Stimulated activated CD4-positive, alpha-beta T cell treated with anti-CD3 and anti-CD28 coated beads, Interleukin-1b, Interleukin-23, amount 100 ng/mL, for 1 hour (primary cell): ENCODE results near the gene B4GALNT2.
"Not testable (repeated sequence)": the region's sequence is repeated elsewhere in the genome, so short reads cannot be mapped to it uniquely, and the experiment has no call there.

Experiments
- DNase-seq, 2 donors: peaks; one replicate each; pipeline ENCODE4 v3.0.0-alpha.2; 2020; ENCODE audit warnings: low read depth in 2 of 2

Gene B4GALNT2

DNA sequence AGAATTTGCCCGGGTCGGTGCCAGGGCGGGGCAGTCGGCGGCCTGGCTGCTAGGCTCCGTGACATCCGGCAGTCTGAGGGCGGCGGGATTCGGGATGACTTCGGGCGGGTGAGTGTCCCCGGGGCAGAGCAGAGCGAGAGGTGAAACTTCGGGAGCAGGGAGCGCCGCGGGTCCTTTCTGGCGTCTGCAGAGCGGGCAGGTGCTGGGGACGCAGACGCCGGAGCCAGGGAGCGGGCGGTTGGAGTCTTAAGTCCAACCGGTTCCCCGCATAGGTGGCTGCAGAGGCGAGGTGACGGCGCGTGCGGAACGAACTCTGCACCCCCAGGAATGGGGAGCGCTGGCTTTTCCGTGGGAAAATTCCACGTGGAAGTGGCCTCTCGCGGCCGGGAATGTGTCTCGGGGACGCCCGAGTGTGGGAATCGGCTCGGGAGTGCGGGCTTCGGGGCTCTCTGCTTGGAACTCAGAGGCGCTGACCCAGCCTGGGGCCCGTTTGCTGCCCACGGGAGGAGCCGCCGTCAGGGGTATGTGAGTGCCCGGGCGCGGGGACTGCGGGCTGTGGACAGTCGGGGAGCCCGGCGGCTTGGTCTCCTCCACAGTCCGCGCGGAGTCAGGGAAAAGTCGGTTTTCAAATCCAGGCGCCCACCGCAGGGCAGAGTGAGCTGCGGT is at the start of gene B4GALNT2:
Gene B4GALNT2, plus strand, starts transcription at position 71 of the 666 bp plus-strand sequence. Its CDS starts 24 bp downstream, at position 95.
- no peak for DNase-seq

DNA sequence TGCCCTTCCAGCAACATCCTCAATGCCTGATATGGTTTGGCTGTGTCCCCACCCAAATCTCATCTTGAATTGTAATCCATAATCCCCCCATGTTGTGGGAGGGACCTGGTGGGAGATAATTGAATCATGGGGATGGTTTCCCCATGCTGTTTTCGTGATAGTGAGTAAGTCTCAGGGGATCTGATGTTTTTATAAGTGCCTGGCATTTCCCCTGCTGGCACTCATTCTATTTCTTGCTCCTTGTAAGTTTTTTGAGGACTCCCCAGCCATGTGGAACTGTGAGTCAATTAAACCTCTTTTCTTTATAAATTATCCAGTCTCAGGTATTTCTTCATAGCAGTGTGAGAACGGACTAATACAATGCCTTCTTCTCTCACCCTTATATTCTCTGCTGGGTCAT is 47.5 kb upstream of the B4GALNT2 start:
- DNase-seq: not testable (repeated sequence)

GRCh38 chr17:49085565-49086315 is 46.8 kb upstream of the B4GALNT2 start:
- no peak for DNase-seq

DNA sequence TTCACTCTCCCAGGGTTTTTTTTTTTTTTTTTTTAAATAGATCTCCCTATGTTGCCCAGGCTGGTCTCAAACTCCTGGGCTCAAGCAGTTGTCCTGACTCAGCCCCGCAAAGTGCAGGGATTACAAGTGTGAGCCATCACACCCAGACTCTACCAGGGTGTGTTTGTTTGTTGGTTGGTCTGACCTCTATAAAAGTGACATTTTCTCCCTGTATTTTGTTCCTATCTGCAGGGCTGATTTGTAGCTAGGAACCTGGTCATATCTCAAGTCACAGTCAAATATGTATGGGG is 46.3 kb upstream of the B4GALNT2 start:
- DNase-seq: no peak

DNA sequence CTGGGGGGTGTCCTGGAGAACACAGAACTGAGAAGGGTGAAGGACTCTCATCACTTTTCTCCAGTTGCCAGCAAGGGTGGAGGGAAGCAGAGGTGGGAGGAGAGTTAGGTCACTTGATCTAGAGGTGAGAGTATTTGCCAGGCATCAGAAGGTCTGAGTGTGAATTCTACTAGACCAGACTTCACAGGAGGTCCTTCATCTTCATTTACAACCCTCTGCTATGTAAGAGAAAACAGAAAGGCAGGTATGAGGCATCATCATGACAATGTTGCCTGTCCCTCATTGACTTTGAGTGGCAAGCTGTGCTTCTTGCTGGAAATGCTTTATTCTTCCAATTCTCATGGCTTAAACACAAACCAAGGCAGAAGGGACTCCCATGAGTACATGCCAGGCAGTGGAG is 45.9 kb upstream of the B4GALNT2 start:
- DNase-seq: no peak

- no peak for DNase-seq
Observed at GRCh38 chr17:49089094-49089493, 43.5 kb upstream of the B4GALNT2 start.

GRCh38 chr17:49090878-49091594 is 41.5 kb upstream of the B4GALNT2 start:
- DNase-seq: no peak

- no peak for DNase-seq
Observed at GRCh38 chr17:49093131-49093530, 39.4 kb upstream of the B4GALNT2 start.

- DNase-seq: no peak
Observed at GRCh38 chr17:49100601-49101000, 32.0 kb upstream of the B4GALNT2 start.

DNA sequence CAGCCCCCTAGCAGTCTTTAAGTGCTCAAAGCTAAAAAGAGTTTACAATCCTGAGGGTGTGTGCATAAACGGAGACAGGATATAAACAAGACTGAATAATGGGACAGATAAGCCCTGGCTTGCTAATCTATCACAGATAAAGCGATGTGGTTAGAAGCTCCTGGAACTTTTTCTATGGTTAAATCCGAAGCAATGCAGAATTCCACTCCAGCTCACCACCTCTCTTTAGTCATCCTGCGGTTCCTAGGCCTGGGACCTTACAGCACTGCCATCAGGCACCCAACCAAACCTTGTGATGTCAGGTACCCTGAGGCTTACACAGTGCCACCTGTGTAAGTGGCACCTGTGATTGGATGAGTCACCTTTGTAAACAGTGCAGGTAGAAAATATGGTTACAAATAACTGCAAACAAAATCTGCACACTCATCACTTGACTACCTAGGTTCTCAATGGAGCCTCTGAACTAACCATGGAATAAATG is 31.5 kb upstream of the B4GALNT2 start:
- no peak for DNase-seq

DNA sequence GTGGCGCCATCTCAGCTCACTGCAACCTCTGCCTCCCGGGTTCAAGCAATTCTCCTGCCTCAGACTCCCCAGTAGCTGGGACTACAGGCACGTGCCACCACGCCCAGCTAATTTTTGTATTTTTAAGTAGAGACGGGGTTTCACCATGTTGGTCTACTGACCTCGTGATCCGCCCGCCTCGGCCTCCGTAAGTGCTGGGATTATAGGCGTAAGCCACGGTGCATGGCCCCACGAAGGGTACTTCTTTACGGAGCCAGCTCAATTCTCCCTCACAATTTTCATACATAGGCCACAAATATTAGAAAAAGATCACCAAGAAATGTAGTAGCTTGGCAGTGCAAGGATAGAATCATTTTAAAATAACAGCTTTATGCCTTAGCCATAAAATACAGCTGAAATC is 29.2 kb upstream of the B4GALNT2 start:
- not testable (repeated sequence) for DNase-seq

- no peak for DNase-seq
Observed at GRCh38 chr17:49104511-49105074, 28.0 kb upstream of the B4GALNT2 start.

- no peak for DNase-seq
Observed at GRCh38 chr17:49106321-49107210, 26.0 kb upstream of the B4GALNT2 start.

GRCh38 chr17:49107211-49107557 is 25.4 kb upstream of the B4GALNT2 start:
- no peak for DNase-seq

- DNase-seq: no peak
Observed at GRCh38 chr17:49108318-49108717, 24.3 kb upstream of the B4GALNT2 start.

- no peak for DNase-seq
Observed at GRCh38 chr17:49110509-49110908, 22.1 kb upstream of the B4GALNT2 start.

GRCh38 chr17:49111934-49112333 is 20.6 kb upstream of the B4GALNT2 start:
- no peak for DNase-seq

DNA sequence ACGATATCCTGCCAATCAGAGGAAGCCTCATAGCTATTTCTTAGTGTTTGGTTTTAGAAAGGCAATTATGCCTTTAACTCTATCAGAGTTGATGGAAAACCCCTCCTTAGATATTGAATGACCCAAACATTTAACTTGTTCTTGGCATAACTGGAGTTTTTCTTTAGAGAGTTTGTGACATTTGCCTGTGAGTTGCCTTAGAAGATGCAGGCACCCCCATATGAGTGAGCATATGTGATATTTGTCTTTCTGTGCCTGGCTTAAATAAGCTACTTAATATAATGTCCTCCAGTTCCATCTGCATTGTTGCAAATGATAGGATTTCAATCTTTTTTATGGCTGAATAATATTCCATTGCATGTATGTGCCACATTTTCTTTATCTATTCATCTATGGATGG is 19.6 kb upstream of the B4GALNT2 start:
- DNase-seq: no peak

DNA sequence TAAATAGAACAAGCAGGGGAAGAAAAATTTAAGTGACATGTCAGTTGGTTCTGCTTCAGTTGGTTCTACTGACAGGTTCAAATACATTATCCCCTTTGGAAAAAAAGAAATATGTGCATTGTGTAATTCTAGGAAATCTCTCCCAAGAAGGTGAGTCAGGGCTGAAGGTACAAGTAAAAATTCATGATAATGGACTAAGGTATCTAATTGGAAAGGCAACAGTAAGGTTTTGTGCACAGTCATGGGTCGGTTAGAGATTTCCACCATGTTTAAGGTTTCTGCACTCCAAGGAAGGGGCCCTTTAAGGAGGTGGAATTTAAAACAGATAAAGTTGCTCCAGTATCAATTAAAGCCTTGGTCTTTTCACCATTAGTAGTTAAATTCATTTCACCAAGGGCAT is 17.9 kb upstream of the B4GALNT2 start:
- no peak for DNase-seq

GRCh38 chr17:49117587-49118230 is 14.9 kb upstream of the B4GALNT2 start:
- DNase-seq: no peak

DNA sequence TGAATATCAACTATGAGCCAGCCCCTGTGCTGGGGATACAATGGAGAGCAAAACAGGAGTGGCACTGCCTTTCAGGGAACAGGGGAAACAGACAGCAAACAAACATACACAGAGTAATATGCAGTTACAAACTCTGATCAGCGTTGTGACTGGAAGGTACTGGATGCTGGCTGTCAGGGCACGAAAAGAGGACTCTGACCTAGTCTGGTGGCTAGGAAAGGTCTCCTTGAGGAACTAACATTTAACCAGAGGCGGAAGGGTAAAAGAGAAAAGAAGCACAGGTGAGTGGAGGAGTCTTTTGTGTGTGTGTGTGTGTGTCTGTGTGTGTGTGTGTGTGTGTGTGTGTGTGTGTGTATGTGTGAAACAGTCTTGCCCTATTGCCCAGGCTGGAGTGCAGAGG is 12.4 kb upstream of the B4GALNT2 start:
- no peak for DNase-seq
